ENCODE data around the gene DOCK1.

Gene DOCK1

DNA sequence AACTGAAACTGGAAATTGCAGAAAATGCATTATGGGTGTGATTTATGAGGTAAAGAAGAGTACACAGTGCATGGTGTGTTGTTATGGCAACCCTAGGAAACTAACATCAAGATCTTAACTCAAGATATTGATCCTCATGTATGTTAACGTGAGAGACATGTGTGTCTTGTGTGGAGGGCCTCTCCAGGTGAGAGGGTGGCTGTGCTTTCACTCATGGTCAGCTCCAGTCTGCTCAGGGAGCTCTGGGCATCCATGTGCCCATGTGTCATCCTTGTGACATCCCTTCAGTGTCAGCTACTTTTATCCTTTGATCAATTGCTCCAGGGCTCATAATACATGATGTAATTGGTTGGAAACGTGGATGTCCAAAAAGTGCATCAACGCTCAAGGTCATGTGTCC lies 316.1 kb downstream of the DOCK1 start:
- Histone ChIP-seq H2BK5ac (ENCODE audit: low read length) (no peak overlapping the region), H3K4me3 (ENCODE audit: low read length) (no peak overlapping the region), H4K5ac (ENCODE audit: low read length) (no peak overlapping the region), H3K79me1 (ENCODE audit: low read length) (no peaks in the 10 kb centered on the region), H3K4ac (ENCODE audit: low read depth, low read length) (no peak overlapping the region), H3K18ac (ENCODE audit: low read length) (no peak overlapping the region), H2AK5ac (ENCODE audit: low read length) (no peak overlapping the region), H2BK15ac (replicated peaks; ENCODE audit: low read depth) (no peak overlapping the region), H3K4me2 (ENCODE audit: low read length) (no peak overlapping the region), H3K27ac (ENCODE audit: low read depth, low read length) (no peak overlapping the region), H2BK120ac (ENCODE audit: low read depth, low read length) (no peak overlapping the region), H3K27me3 (ENCODE audit: insufficient read depth, low read length, poor library complexity) (no peaks in the 10 kb centered on the region), H3K4me1 (ENCODE audit: control insufficient read depth, low read depth, low read length) (no peaks in the 10 kb centered on the region), H3K9ac (ENCODE audit: low read length) (no peak overlapping the region), H3K36me3 (ENCODE audit: control insufficient read depth, insufficient read depth, low read length) (no peaks in the 10 kb centered on the region), H4K8ac (ENCODE audit: low read depth, low read length) (no peak overlapping the region), H3K79me2 (ENCODE audit: control insufficient read depth, insufficient read depth, low read length) (no peaks in the 10 kb centered on the region), H3K23ac (ENCODE audit: low read length) (no peak overlapping the region), H3K56ac (ENCODE audit: low read length) (no peak overlapping the region)
- no peak for DNase-seq
- no CpG with 5 or more reads among the region's 3 CpGs for WGBS (ENCODE audit: extremely low coverage, insufficient coverage, low lambda C conversion rate)

- no peak for DNase-seq
- H4K5ac ChIP-seq (ENCODE audit: low read length), result no peak overlapping the region
- no peaks in the 10 kb centered on the region for H3K79me1 ChIP-seq (ENCODE audit: low read length)
- H3K4ac ChIP-seq (ENCODE audit: low read depth, low read length), result no peak overlapping the region
- H3K9ac ChIP-seq (ENCODE audit: low read length), result no peak overlapping the region
- no peak overlapping the region for H2BK5ac ChIP-seq (ENCODE audit: low read length)
- no peak overlapping the region for H3K23ac ChIP-seq (ENCODE audit: low read length)
- H3K4me2 ChIP-seq (ENCODE audit: low read length), result no peak overlapping the region
- no peak overlapping the region for H2AK5ac ChIP-seq (ENCODE audit: low read length)
- no peak overlapping the region for H2BK120ac ChIP-seq (ENCODE audit: low read depth, low read length)
- H3K79me2 ChIP-seq (ENCODE audit: control insufficient read depth, insufficient read depth, low read length), result no peaks in the 10 kb centered on the region
- no peak overlapping the region for H3K18ac ChIP-seq (ENCODE audit: low read length)
- no CpG with 5 or more reads among the region's 10 CpGs for WGBS (ENCODE audit: extremely low coverage, insufficient coverage, low lambda C conversion rate)
- H3K27me3 ChIP-seq (ENCODE audit: insufficient read depth, low read length, poor library complexity), result no peaks in the 10 kb centered on the region
- H2BK15ac ChIP-seq (replicated peaks; ENCODE audit: low read depth), result no peak overlapping the region
- H3K4me3 ChIP-seq (ENCODE audit: low read length), result no peak overlapping the region
- H3K36me3 ChIP-seq (ENCODE audit: control insufficient read depth, insufficient read depth, low read length), result no peaks in the 10 kb centered on the region
- H3K4me1 ChIP-seq (ENCODE audit: control insufficient read depth, low read depth, low read length), result no peaks in the 10 kb centered on the region
- no peak overlapping the region for H4K8ac ChIP-seq (ENCODE audit: low read depth, low read length)
- no peak overlapping the region for H3K27ac ChIP-seq (ENCODE audit: low read depth, low read length)
- H3K56ac ChIP-seq (ENCODE audit: low read length), result no peak overlapping the region
These were observed 321.8 kb downstream of the DOCK1 start for GRCh38 chr10:127227027-127227426.

- H3K36me3 ChIP-seq (ENCODE audit: control insufficient read depth, insufficient read depth, low read length), result no peaks in the 10 kb centered on the region
- H3K4me3 ChIP-seq (ENCODE audit: low read length), result no peak overlapping the region
- H3K27me3 ChIP-seq (ENCODE audit: insufficient read depth, low read length, poor library complexity), result no peaks in the 10 kb centered on the region
- H4K5ac ChIP-seq (ENCODE audit: low read length), result no peak overlapping the region
- H2BK5ac ChIP-seq (ENCODE audit: low read length), result no peak overlapping the region
- no peaks in the 10 kb centered on the region for H3K79me1 ChIP-seq (ENCODE audit: low read length)
- DNase-seq, result no peak
- no peak overlapping the region for H3K4ac ChIP-seq (ENCODE audit: low read depth, low read length)
- no peak overlapping the region for H3K9ac ChIP-seq (ENCODE audit: low read length)
- no peak overlapping the region for H2BK15ac ChIP-seq (replicated peaks; ENCODE audit: low read depth)
- H3K79me2 ChIP-seq (ENCODE audit: control insufficient read depth, insufficient read depth, low read length), result no peaks in the 10 kb centered on the region
- H2AK5ac ChIP-seq (ENCODE audit: low read length), result no peak overlapping the region
- no peak overlapping the region for H3K18ac ChIP-seq (ENCODE audit: low read length)
- no peak overlapping the region for H2BK120ac ChIP-seq (ENCODE audit: low read depth, low read length)
- no peak overlapping the region for H4K8ac ChIP-seq (ENCODE audit: low read depth, low read length)
- H3K23ac ChIP-seq (ENCODE audit: low read length), result no peak overlapping the region
- no peak overlapping the region for H3K56ac ChIP-seq (ENCODE audit: low read length)
- H3K27ac ChIP-seq (ENCODE audit: low read depth, low read length), result no peak overlapping the region
- no peaks in the 10 kb centered on the region for H3K4me1 ChIP-seq (ENCODE audit: control insufficient read depth, low read depth, low read length)
- H3K4me2 ChIP-seq (ENCODE audit: low read length), result no peak overlapping the region
- no CpG with 5 or more reads among the region's 1 CpG for WGBS (ENCODE audit: extremely low coverage, insufficient coverage, low lambda C conversion rate)
These were observed 322.4 kb downstream of the DOCK1 start for GRCh38 chr10:127227663-127228062.

DNA sequence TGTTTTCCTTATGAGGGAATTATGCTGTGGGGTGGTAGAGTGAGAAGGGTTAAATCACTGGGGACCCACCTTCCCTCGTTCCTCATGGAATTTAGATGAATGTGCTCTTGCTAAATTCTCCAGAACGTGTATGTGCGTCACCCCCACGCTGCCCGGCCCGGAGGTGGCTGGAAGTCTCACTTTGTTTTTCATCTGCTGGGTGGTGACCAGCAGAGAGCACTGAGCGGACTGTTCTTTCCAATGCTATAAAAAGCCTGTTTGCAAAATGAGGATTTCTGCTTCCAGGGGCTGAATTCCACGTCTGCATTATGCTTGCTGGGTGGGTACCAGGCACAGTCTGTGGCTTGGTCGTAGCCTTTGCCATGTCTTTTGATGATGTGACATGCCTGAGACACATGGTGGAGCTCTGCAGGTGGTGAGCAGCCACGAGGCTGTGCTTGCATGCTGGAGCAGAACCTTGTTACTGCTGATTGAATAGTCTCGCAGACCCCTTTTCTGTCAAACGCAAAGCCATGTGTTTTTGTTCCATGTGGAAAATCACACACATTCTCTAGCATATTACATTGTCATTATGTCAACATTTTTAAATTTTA lies 323.1 kb downstream of the DOCK1 start:
- no CpG with 5 or more reads among the region's 12 CpGs for WGBS (ENCODE audit: extremely low coverage, insufficient coverage, low lambda C conversion rate)
- H3K36me3 ChIP-seq (ENCODE audit: control insufficient read depth, insufficient read depth, low read length), result no peaks in the 10 kb centered on the region
- H3K18ac ChIP-seq (ENCODE audit: low read length), result no peak overlapping the region
- no peak overlapping the region for H3K27ac ChIP-seq (ENCODE audit: low read depth, low read length)
- no peak overlapping the region for H3K4me2 ChIP-seq (ENCODE audit: low read length)
- no peak overlapping the region for H3K4me3 ChIP-seq (ENCODE audit: low read length)
- peak; percentile 7 for DNase-seq
- H3K79me2 ChIP-seq (ENCODE audit: control insufficient read depth, insufficient read depth, low read length), result no peaks in the 10 kb centered on the region
- no peak overlapping the region for H3K9ac ChIP-seq (ENCODE audit: low read length)
- no peak overlapping the region for H3K56ac ChIP-seq (ENCODE audit: low read length)
- no peak overlapping the region for H2BK15ac ChIP-seq (replicated peaks; ENCODE audit: low read depth)
- no peak overlapping the region for H2BK120ac ChIP-seq (ENCODE audit: low read depth, low read length)
- no peaks in the 10 kb centered on the region for H3K79me1 ChIP-seq (ENCODE audit: low read length)
- no peak overlapping the region for H2AK5ac ChIP-seq (ENCODE audit: low read length)
- no peak overlapping the region for H4K5ac ChIP-seq (ENCODE audit: low read length)
- no peaks in the 10 kb centered on the region for H3K27me3 ChIP-seq (ENCODE audit: insufficient read depth, low read length, poor library complexity)
- H3K4ac ChIP-seq (ENCODE audit: low read depth, low read length), result no peak overlapping the region
- no peaks in the 10 kb centered on the region for H3K4me1 ChIP-seq (ENCODE audit: control insufficient read depth, low read depth, low read length)
- H2BK5ac ChIP-seq (ENCODE audit: low read length), result no peak overlapping the region
- H3K23ac ChIP-seq (ENCODE audit: low read length), result no peak overlapping the region
- no peak overlapping the region for H4K8ac ChIP-seq (ENCODE audit: low read depth, low read length)

DNA sequence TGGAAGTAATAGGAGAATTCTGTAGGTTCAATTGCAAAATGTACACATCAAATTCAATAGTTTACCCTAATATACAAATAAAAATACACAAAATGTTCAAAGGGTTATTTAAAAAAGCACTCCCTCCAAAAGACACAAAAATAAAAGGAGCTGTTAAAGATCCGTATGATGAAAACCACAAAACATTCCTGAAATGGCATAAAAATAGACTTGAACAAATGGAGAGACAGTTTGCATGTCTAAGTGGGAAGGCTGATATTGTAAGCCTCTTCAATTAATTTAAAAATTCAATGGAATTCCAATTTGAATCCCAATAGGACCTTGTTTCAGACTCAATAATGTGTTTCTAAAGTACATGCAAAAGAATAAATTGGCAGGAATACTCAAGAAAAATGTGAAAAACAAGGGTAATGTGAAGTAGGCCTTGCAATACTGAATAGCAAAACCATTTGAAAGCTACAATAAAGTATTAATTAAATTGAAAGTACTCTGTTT lies 329.1 kb downstream of the DOCK1 start:
- Histone ChIP-seq H3K27ac (ENCODE audit: low read depth, low read length) (no peak overlapping the region), H3K23ac (ENCODE audit: low read length) (no peak overlapping the region), H3K4ac (ENCODE audit: low read depth, low read length) (no peak overlapping the region), H2BK120ac (ENCODE audit: low read depth, low read length) (no peak overlapping the region), H2BK5ac (ENCODE audit: low read length) (no peak overlapping the region), H3K36me3 (ENCODE audit: control insufficient read depth, insufficient read depth, low read length) (no peaks in the 10 kb centered on the region), H3K4me1 (ENCODE audit: control insufficient read depth, low read depth, low read length) (no peaks in the 10 kb centered on the region), H4K8ac (ENCODE audit: low read depth, low read length) (no peak overlapping the region), H4K5ac (ENCODE audit: low read length) (no peak overlapping the region), H2AK5ac (ENCODE audit: low read length) (no peak overlapping the region), H3K27me3 (ENCODE audit: insufficient read depth, low read length, poor library complexity) (no peaks in the 10 kb centered on the region), H3K9ac (ENCODE audit: low read length) (no peak overlapping the region), H2BK15ac (replicated peaks; ENCODE audit: low read depth) (no peak overlapping the region), H3K79me2 (ENCODE audit: control insufficient read depth, insufficient read depth, low read length) (no peaks in the 10 kb centered on the region), H3K18ac (ENCODE audit: low read length) (no peak overlapping the region), H3K56ac (ENCODE audit: low read length) (no peak overlapping the region), H3K4me3 (ENCODE audit: low read length) (no peak overlapping the region), H3K4me2 (ENCODE audit: low read length) (no peak overlapping the region), H3K79me1 (ENCODE audit: low read length) (no peaks in the 10 kb centered on the region)
- DNase-seq, result no peak
- WGBS (ENCODE audit: extremely low coverage, insufficient coverage, low lambda C conversion rate), result no CpG with 5 or more reads among the region's 1 CpG

DNA sequence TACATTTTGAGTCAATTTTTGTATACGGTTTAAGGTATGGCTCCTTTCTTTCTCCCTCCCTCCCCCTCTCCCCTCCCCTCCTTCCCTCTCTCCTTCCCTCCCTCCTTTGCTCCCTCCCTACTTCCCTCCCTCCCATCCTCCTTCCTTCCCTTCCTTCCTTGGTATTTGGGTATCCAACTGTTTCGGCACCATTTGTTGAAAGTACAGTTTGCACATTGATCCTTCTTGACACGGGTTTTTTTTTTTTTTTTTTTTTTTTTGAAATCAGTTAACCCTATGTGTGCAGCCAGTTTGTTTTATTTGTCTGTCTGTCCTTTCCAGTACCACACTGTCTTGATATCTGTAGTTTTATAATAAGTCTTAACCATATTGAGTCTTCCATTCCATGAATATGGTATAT lies 331.0 kb downstream of the DOCK1 start:
- Histone ChIP-seq H2BK5ac (ENCODE audit: low read length) (no peak overlapping the region), H3K23ac (ENCODE audit: low read length) (no peak overlapping the region), H3K56ac (ENCODE audit: low read length) (no peak overlapping the region), H3K27ac (ENCODE audit: low read depth, low read length) (no peak overlapping the region), H3K4me3 (ENCODE audit: low read length) (no peak overlapping the region), H2BK15ac (replicated peaks; ENCODE audit: low read depth) (no peak overlapping the region), H3K18ac (ENCODE audit: low read length) (no peak overlapping the region), H4K5ac (ENCODE audit: low read length) (no peak overlapping the region), H3K79me2 (ENCODE audit: control insufficient read depth, insufficient read depth, low read length) (no peaks in the 10 kb centered on the region), H4K8ac (ENCODE audit: low read depth, low read length) (no peak overlapping the region), H3K36me3 (ENCODE audit: control insufficient read depth, insufficient read depth, low read length) (no peaks in the 10 kb centered on the region), H3K4me1 (ENCODE audit: control insufficient read depth, low read depth, low read length) (no peaks in the 10 kb centered on the region), H2AK5ac (ENCODE audit: low read length) (no peak overlapping the region), H3K27me3 (ENCODE audit: insufficient read depth, low read length, poor library complexity) (no peaks in the 10 kb centered on the region), H3K9ac (ENCODE audit: low read length) (no peak overlapping the region), H2BK120ac (ENCODE audit: low read depth, low read length) (no peak overlapping the region), H3K4me2 (ENCODE audit: low read length) (no peak overlapping the region), H3K4ac (ENCODE audit: low read depth, low read length) (no peak overlapping the region), H3K79me1 (ENCODE audit: low read length) (no peaks in the 10 kb centered on the region)
- no CpG with 5 or more reads among the region's 3 CpGs for WGBS (ENCODE audit: extremely low coverage, insufficient coverage, low lambda C conversion rate)
- DNase-seq, result no peak

Data from mesendoderm (in vitro differentiated cells).